HG03575 (cell line): Measurements from ENCODE around the gene RINL.
"Not testable (repeated sequence)": the region's sequence is repeated elsewhere in the genome, so short reads cannot be mapped to it uniquely, and the experiment has no call there.

Experiments
- ATAC-seq: cut with Tn5 transposase; IDR thresholded peaks from one replicate; pipeline ENCODE4 v1.9.1; 2021; ENCODE audit not compliant: unreplicated experiment, insufficient number of reproducible peaks, low FRiP score; ENCODE audit errors: extremely low read depth

RINL gene

GRCh38 chr19:38880076-38880881 lies 2.2 kb upstream of the RINL start:
- no peak for ATAC-seq

DNA sequence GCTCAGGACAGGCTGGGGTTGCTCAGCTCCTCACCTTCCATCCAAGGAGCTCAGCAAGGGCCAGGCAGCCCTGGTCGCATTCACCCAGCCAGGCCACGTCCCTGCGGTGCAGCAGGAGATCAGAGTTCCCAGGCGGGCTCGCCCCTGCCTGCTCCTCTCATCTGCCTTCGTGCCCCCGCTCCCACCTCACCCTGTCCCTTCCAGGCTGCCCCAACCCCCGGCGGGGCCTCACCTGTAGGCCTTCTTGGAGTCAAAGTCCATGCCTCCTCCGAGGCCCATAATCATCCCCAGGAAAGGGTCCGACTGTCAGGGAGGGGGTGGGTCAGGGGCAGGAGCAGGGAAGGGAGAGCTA lies 1.3 kb upstream of the RINL start:
- no peak for ATAC-seq

DNA sequence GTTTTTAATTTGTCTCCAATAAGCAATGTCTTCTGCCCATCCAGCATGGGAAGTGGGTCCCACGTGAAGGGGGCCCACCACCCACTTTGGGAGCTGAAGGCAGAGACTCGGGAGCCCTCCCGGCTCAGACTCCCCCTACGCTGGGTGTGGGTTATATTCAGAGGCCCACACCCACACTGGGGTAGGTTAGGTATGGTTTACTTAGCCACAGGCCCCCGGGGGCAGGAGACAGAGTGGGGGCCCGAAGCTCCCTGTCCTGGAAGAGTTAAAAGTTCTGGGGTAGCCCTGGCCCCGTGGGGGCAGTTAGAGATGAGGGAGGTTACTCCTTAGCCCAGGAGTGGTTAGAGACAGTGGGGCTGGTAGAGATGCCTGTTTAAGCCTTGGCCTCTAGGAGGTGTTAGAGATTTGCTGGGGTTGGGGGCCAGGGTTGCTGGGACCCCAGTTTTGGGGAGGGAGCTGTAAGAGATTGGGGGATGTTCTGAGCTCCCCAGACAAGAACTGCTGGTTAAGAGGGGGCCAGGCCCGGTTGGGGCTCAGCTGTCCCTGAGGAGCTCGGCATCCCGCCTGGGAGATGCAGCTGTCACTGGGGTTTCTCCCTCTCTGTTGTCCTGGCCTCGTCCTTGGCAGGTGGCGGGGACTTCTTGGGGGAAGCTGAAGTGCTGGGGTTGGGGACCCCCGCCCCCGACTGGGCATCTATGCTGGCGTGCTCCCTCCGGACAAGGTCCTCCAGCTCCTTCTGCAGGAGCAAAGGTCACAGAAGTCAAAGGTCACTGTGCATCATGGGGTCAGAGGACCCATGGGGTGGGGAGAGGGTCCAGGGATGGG lies 712 bp upstream of the RINL start:
- ATAC-seq: no peak

DNA sequence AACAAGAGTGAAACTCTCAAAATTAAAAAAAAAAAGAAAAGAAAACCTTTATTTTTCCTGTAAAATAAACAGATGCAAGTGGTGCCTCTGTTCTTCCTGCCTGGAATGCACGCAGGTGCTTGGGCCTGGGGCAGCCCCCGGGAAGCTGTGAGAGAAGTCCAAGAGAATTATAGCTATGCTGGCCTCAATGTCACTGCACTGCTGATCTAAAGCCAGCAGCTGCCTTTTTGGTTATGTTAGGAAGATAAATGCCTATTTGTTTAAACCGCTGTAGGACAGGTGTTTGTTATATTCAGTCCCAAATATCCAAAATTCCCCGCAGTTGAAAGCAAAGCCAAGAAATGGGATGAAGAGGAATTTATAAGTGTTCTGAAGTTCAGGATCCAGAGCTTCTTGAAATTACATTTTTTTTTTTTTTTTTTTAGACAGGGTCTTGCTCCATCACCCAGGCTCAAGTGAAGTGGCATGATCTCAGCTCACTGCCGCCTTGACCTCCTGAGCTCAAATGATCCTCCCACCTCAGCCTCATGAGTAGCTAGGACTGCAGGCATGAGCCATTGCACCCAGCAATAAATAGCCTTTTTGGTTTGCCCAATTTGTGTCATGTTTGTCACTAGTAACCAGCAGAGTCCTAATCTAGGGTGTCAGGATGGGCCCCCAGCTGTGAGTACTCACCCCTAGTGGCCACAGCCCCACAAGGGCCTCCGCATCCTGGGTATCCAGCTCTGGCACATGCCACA lies 2.2 kb downstream of the RINL start:
- no peak for ATAC-seq

GRCh38 chr19:38873400-38873799 lies 4.7 kb downstream of the RINL start:
- ATAC-seq: not testable (repeated sequence)

DNA sequence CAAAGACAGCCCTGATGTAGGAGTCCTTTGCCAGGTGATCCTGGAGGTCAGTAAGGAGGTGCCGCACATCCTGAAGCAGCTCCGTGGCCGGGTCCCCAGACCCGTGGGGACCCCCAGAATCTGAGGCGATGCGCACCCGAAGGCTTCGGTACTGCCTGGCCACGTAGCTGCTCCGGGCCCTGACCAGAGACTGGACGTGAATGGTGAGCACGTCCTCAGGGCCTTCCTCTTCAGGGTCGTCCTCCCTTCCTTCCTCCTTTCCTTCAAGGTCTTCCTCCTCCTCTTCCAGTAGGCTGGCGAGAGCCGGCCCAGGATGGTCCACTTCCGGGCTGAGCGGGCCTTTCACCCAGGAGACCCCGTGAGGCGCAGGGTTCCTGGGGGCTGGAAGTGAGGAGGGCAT lies 7.5 kb downstream of the RINL start:
- no peak for ATAC-seq

GRCh38 chr19:38869836-38870607 lies 8.1 kb downstream of the RINL start:
- ATAC-seq: no peak

- no peak for ATAC-seq
Measured at GRCh38 chr19:38869160-38869835, 8.8 kb downstream of the RINL start.

- no peak for ATAC-seq
Measured at GRCh38 chr19:38868551-38868950, 9.5 kb downstream of the RINL start.

DNA sequence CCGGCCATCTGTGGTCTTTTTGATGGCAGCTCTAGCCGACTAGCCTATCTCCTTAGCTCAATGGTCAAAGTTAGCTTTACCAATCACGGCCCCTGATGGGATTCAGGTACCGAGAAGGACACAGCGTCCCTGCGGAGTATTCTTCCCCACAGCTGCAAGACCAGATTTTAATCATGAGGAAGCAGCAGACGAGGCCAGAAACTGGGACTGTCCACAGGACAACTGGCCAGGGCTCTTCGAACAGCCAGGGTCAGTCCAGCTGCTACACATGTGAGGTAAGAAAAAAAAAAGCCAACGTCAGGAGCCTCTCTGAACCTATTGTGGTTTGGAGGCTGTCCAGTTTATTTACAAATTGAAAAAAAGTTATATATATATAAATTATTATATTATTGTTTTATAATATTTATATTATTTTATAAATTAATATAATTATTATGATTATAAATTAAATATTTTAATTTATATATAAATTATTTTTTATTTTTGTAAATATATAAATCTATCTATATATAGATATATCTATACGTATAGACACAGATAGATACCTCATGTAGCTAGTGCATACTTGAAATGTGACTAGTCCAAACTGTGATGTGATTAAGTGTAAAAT lies 10.8 kb downstream of the RINL start:
- no peak for ATAC-seq

- no peak for ATAC-seq
Measured at GRCh38 chr19:38862321-38863059, 15.6 kb downstream of the RINL start.

DNA sequence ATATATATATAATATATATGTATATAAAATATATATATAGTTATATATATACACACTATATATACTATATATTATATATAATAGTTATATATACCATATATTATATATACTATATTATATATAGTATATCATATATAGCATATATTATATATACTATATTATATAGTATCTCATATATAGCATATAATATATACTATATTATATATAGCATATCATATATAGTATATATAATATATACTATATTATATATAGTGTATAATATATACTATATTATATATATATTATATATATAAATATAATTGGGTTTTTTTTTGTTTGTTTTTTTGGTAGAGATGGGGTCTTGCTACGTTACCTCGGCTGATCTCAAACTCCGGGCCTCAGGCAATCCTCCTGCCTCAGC lies 16.7 kb downstream of the RINL start:
- no peak for ATAC-seq

DNA sequence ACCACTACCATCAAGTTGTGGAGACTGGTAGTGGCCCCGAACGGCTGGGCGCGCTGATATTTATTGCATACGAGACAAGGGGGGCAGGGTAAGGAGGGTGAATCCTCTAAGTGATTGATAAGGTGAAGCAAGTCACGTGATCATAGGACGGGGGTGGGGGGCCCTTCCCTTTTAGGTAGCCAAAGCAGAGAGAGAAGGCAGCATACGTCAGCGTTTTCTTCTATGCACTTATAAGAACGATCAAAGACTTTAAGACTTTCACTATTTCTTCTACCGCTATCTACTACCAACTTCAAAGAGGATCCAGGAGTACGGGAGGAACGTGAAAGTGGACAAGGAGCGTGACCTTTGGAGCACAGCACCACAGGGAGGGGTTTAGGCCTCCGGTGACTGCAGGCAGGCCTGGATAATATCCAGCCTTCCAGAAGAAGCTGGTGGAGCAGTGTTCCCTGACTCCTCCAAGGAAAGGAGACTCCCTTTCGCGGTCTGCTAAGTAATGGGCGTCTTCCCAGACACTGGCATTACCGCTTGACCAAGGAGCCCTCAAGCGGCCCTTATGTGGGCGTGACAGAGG lies 18.4 kb downstream of the RINL start:
- ATAC-seq: not testable (repeated sequence)

- ATAC-seq: no peak
Measured at GRCh38 chr19:38856813-38857212, 21.3 kb downstream of the RINL start.

GRCh38 chr19:38855751-38856150 lies 22.3 kb downstream of the RINL start:
- not testable (repeated sequence) for ATAC-seq

GRCh38 chr19:38854961-38855360 lies 23.1 kb downstream of the RINL start:
- not testable (repeated sequence) for ATAC-seq

DNA sequence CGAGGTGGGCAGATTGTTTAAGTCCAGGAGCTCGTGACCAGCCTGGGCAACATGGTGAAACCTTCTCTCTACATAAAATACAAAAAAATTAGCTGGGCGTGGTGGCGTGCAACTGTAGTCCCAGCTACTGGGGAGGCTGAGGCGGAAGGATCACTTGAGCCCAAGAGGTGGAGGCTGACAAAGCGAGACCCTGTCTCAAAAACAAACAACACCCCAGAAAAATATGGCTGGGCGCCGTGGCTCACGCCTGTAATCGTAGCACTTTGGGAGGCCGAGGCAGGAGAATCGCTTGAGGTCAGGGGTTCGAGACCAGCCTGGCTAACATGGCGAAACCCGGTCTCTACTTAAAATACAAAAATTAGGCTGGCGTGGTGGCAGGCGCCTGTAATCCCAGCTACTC lies 24.9 kb downstream of the RINL start:
- no peak for ATAC-seq
